Caco-2 (cell line): ENCODE data around the gene TXNDC12. TPM values are rescaled to one million over a fixed set of nuclear protein-coding genes. Genes with fewer than 3 reads are reported as not detected.
"Not testable (repeated sequence)": the region's sequence is repeated elsewhere in the genome, so short reads cannot be mapped to it uniquely, and the experiment has no call there.

ENCODE experiments used
- BruUV-seq: library from RNA; stranded (reverse); fragments of 400-500 nt; replicated peaks from 2 replicates; lab custom pipeline; 2021; lab: Mats Ljungman, UMichigan
- CTCF ChIA-PET: fragments of 300-600 bp; sonication (Branson Sonifier 250); formaldehyde crosslinking; loops from one replicate; lab custom pipeline; 2022; ENCODE audit warnings: antibody characterized with exemption; lab: Charles Lee
- POLR2A ChIA-PET: fragments of 300-600 bp; sonication (Branson Sonifier 250); formaldehyde crosslinking; loops from one replicate; lab custom pipeline; 2022; ENCODE audit warnings: antibody characterized with exemption; lab: Charles Lee
- DNase-seq, 2 experiments: peaks; one replicate each; pipeline versions ENCODE4 v3.0.0 to v3.0.0-alpha.2; 2020 to 2022
- H3K27me3 ChIP-seq: replicated peaks from 2 replicates; pipeline ENCODE4 v1.6.0; 2011; ENCODE audit warnings: low read length; ENCODE audit not compliant: control insufficient read depth, insufficient read depth
- H3K36me3 ChIP-seq: 2 replicates; pipeline ENCODE4 v1.5.1; 2011; ENCODE audit warnings: low read length; ENCODE audit not compliant: control insufficient read depth, insufficient read depth
- H3K4me1 ChIP-seq: fragments of 250-450 bp; sonication (Bioruptor Pico); 2 replicates; pipeline ENCODE4 v1.5.1; 2020; ENCODE audit warnings: mild to moderate bottlenecking
- H3K4me3 ChIP-seq: 2 replicates; pipeline ENCODE4 v1.5.1; 2011; ENCODE audit warnings: low read depth, mild to moderate bottlenecking, control low read depth, low read length
- H3K9me3 ChIP-seq: fragments of 250-450 bp; sonication (Bioruptor Pico); 2 replicates; pipeline ENCODE4 v1.5.1; 2020; ENCODE audit warnings: mild to moderate bottlenecking, moderate library complexity
- H3K27ac Mint-ChIP-seq: one replicate; pipeline ENCODE4 v1.8.0; 2022; ENCODE audit warnings: mixed read lengths; ENCODE audit not compliant: unreplicated experiment
- H3K27me3 Mint-ChIP-seq: one replicate; pipeline ENCODE4 v1.8.0; 2022; ENCODE audit warnings: mixed read lengths; ENCODE audit not compliant: insufficient read depth, unreplicated experiment
- H3K36me3 Mint-ChIP-seq: one replicate; pipeline ENCODE4 v1.8.0; 2022; ENCODE audit warnings: mild to moderate bottlenecking, mixed read lengths; ENCODE audit not compliant: insufficient read depth, unreplicated experiment
- H3K4me1 Mint-ChIP-seq: one replicate; pipeline ENCODE4 v1.8.0; 2022; ENCODE audit warnings: low read depth, mixed read lengths; ENCODE audit not compliant: unreplicated experiment
- H3K4me3 Mint-ChIP-seq: one replicate; pipeline ENCODE4 v1.8.0; 2022; ENCODE audit warnings: mild to moderate bottlenecking, moderate library complexity, mixed read lengths; ENCODE audit not compliant: unreplicated experiment
- H3K9me3 Mint-ChIP-seq: one replicate; pipeline ENCODE4 v1.8.0; 2022; ENCODE audit warnings: mixed read lengths; ENCODE audit not compliant: unreplicated experiment
- CTCF ChIP-seq, 2 experiments: fragments of 200-600 bp in 1 of 2; IDR thresholded peaks; 1 replicate in 1 of 2; 2 replicates in 1 of 2; pipeline versions ENCODE4 v1.5.1 to v1.8.0; 2011 to 2022; ENCODE audit warnings: antibody characterized with exemption in 1 of 2, control low read depth in 1 of 2, inconsistent platforms in 1 of 2, low read depth in 1 of 2, low read length in 1 of 2, mild to moderate bottlenecking in 1 of 2, moderate library complexity in 1 of 2; ENCODE audit not compliant: insufficient read depth in 1 of 2, severe bottlenecking in 1 of 2, unreplicated experiment in 1 of 2
- intact Hi-C: fragments of 100-400 bp; cut with micrococcal nuclease; formaldehyde crosslinking; loops from one replicate; pipeline ENCODE4 v1.10.0; 2022; ENCODE audit not compliant: unreplicated experiment
- total RNA-seq: library from RNA; stranded (reverse); gene quantifications from 2 replicates; pipeline ENCODE4 v1.2.3, GENCODE V29; 2022

The TXNDC12 gene
- total RNA-seq, 1 experiment from 2014 or later, result 61.1 TPM

GRCh38 chr1:52008071-52008809 is 46.8 kb downstream of the TXNDC12 start:
- Histone ChIP-seq H3K4me3 (no peak overlapping the region), H3K36me3 (no peaks in the 10 kb centered on the region), H3K9me3 (no peaks in the 10 kb centered on the region), H3K27me3 (no peaks in the 10 kb centered on the region), H3K4me1 (peaks cover 39% of the 10 kb centered on the region)
- BruUV-seq, result no TSS peak
- no peak for DNase-seq
- CTCF ChIA-PET, result no interaction called here
- H3K4me1 Mint-ChIP-seq, result peaks cover 12% of the 10 kb centered on the region
- intact Hi-C loops, result loop anchor here (5.0 kb wide), 1 partner anchor 49 kb away; the partner anchor contains the start of genes BTF3L4 and TXNDC12
- no peaks in the 10 kb centered on the region for H3K36me3 Mint-ChIP-seq
- H3K9me3 Mint-ChIP-seq, result no peaks in the 10 kb centered on the region
- TF ChIP-seq CTCF (IDR thresholded peaks at IDR 0.05; ENCODE audit: insufficient read depth in 1 of 2, low read depth in 1 of 2, low read length in 1 of 2, severe bottlenecking in 1 of 2, unreplicated experiment in 1 of 2), result no peak
- H3K27ac Mint-ChIP-seq, result peak overlapping the region; percentile 99
- no peak overlapping the region for H3K4me3 Mint-ChIP-seq
- no peaks in the 10 kb centered on the region for H3K27me3 Mint-ChIP-seq
- POLR2A ChIA-PET, result interaction anchor here (0.5 kb wide), 1 partner anchor 284 kb away, joined by 3 read pairs; no protein-coding TSS in a partner anchor

- peak in 1 of 2 experiments; percentile 9 for DNase-seq
- POLR2A ChIA-PET, result interaction anchor here (0.5 kb wide), 1 partner anchor 283 kb away, joined by 3 read pairs; no protein-coding TSS in a partner anchor
Observed at GRCh38 chr1:52007215-52008002, 47.6 kb downstream of the TXNDC12 start.

GRCh38 chr1:52006081-52006553 is 48.9 kb downstream of the TXNDC12 start:
- H3K36me3 ChIP-seq, BruUV-seq, H3K27me3 ChIP-seq, POLR2A ChIA-PET, H3K9me3 Mint-ChIP-seq, H3K27me3 Mint-ChIP-seq, H3K4me3 ChIP-seq, H3K36me3 Mint-ChIP-seq, H3K9me3 ChIP-seq: not testable (repeated sequence)
- CTCF ChIA-PET, result interaction anchor here (0.6 kb wide), 1 partner anchor 137 kb away, joined by 3 read pairs; no protein-coding TSS in a partner anchor
- DNase-seq, result peak; percentile 53 to 64
- intact Hi-C loops, result loop anchor here (5.0 kb wide), 1 partner anchor 51 kb away; the partner anchor contains the start of genes BTF3L4 and TXNDC12
- peak overlapping the region; percentile 62 for H3K4me3 Mint-ChIP-seq
- H3K4me1 Mint-ChIP-seq, result peaks cover 12% of the 10 kb centered on the region
- peaks cover 29% of the 10 kb centered on the region for H3K4me1 ChIP-seq
- peak overlapping the region; percentile 99 for H3K27ac Mint-ChIP-seq

More at GRCh38 chr1:52007215-52008002, 47.6 kb downstream of the TXNDC12 start:
- H3K4me1 ChIP-seq, result peaks cover 39% of the 10 kb centered on the region
- Mint-ChIP-seq H3K9me3 (no peaks in the 10 kb centered on the region), H3K27ac (peak overlapping the region; percentile 99), H3K4me1 (peaks cover 12% of the 10 kb centered on the region), H3K27me3 (no peaks in the 10 kb centered on the region), H3K36me3 (no peaks in the 10 kb centered on the region), H3K4me3 (peak overlapping the region; percentile 69)
- no peaks in the 10 kb centered on the region for H3K9me3 ChIP-seq
- no peaks in the 10 kb centered on the region for H3K27me3 ChIP-seq
- H3K4me3 ChIP-seq, result peak overlapping the region; percentile 13; the same call in 1 of the 2 replicates
- BruUV-seq, result no TSS peak
- H3K36me3 ChIP-seq, result no peaks in the 10 kb centered on the region
- intact Hi-C loops, result loop anchor here (5.0 kb wide), 1 partner anchor 50 kb away; the partner anchor contains the start of genes BTF3L4 and TXNDC12
- CTCF ChIA-PET, result no interaction called here
- TF ChIP-seq CTCF (IDR thresholded peaks at IDR 0.05; ENCODE audit: insufficient read depth in 1 of 2, low read depth in 1 of 2, low read length in 1 of 2, severe bottlenecking in 1 of 2, unreplicated experiment in 1 of 2), result no peak

GRCh38 chr1:52005548-52005947 is 49.4 kb downstream of the TXNDC12 start:
- H3K36me3 Mint-ChIP-seq, H3K4me3 ChIP-seq, BruUV-seq, POLR2A ChIA-PET, H3K36me3 ChIP-seq, H3K9me3 Mint-ChIP-seq, H3K27me3 ChIP-seq, H3K27me3 Mint-ChIP-seq, H3K9me3 ChIP-seq, H3K4me3 Mint-ChIP-seq: not testable (repeated sequence)
- H3K4me1 ChIP-seq, result peaks cover 28% of the 10 kb centered on the region
- peak in 1 of 2 experiments; percentile 26 for DNase-seq
- peak overlapping the region; percentile 99 for H3K27ac Mint-ChIP-seq
- peaks cover 12% of the 10 kb centered on the region for H3K4me1 Mint-ChIP-seq
- CTCF ChIA-PET, result interaction anchor here (0.6 kb wide), 1 partner anchor 137 kb away, joined by 3 read pairs; no protein-coding TSS in a partner anchor
- intact Hi-C loops, result loop anchor here (5.0 kb wide), 1 partner anchor 52 kb away; the partner anchor contains the start of genes BTF3L4 and TXNDC12
